GM19467 (cell line): ENCODE results near the gene TBC1D23.
"Not testable (repeated sequence)": the region's sequence is repeated elsewhere in the genome, so short reads cannot be mapped to it uniquely, and the experiment has no call there.

ENCODE experiments used
- ATAC-seq: cut with Tn5 transposase; IDR thresholded peaks from one replicate; pipeline ENCODE4 v1.9.1; 2021; ENCODE audit warnings: mild to moderate bottlenecking, moderate library complexity; ENCODE audit not compliant: unreplicated experiment

The TBC1D23 gene

DNA sequence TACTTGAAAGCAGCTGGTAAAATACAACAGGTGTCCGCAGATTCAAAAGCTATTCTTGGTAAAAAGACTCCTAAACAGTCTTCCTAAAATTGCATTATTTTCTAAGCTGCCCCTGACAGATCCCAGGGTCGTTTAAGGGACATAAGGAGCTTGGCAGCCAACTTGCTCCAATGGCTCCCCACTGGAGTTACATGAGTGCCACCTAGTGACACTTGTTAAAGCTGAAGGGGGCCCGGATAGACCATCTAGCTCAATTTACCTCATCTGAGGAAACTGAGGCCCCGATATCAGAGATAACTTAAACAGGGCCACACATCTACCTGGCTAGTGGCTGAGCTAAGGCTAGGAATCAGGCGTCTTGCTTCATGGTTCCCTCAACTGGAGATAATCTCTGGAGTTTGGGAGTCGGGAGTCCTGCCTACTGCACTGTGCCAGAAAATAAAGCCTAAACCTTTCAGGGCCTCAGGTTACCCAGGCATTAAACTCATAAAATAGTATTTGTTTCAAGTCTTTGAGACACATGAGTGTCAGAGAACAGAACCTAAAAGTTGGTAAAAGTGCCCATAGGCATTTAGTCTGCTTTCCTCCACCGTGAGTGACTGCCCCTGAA, 6.5 kb upstream of the TBC1D23 start:
- ATAC-seq = no peak

- ATAC-seq = no peak
Measured at GRCh38 chr3:100256731-100257151, 4.1 kb upstream of the TBC1D23 start.

DNA sequence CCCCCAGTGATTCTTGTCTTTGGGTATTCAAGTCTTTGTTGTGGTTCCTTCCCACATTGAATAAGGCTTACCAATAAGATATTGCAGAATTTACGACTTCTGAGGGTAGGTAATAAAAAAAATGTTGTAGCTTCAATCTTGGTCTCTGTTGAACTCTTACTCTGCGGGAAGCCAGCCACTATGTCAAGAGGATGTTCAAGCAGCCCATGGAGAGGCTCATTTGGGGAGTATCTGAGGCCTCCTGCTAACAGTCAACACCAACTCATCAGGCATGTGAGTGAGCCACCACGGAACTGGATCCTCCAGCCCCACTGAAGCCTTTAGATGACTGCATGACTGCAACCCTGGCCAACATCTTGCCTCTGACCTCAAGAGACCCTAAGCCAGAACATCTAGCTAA, 3.2 kb upstream of the TBC1D23 start:
- no peak for ATAC-seq

DNA sequence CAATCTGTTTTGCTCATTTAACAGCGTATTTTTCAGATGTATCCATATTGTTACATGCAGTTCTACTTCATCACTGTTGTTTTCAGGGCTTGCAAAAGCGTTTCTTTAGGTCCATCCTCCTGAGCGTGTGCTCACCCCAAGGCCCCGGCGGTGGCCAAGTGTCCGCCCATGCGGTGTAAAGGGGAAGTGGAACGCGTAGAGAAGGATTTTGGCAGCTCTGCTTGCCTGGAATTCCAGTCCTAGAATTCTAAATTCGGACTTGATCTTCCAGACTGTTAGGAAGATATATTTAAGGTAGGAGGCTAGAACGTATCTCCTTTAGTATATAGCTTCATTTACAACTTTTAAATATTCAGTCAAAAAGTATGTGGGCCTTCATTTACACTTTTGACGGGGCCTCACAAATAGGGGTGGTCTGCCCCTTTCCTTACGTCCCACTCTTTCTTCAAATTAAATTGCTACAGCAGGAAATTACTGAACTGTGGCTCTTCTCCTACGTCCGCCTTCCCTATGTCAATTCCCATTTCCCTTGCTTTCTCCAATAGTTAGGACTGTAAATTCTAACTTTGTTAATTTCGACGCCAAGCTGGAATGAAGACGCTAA, 609 bp upstream of the TBC1D23 start:
- no peak for ATAC-seq

GRCh38 chr3:100261485-100261903, 702 bp downstream of the TBC1D23 start:
- no peak for ATAC-seq

GRCh38 chr3:100262925-100263324, 2.1 kb downstream of the TBC1D23 start:
- not testable (repeated sequence) for ATAC-seq

DNA sequence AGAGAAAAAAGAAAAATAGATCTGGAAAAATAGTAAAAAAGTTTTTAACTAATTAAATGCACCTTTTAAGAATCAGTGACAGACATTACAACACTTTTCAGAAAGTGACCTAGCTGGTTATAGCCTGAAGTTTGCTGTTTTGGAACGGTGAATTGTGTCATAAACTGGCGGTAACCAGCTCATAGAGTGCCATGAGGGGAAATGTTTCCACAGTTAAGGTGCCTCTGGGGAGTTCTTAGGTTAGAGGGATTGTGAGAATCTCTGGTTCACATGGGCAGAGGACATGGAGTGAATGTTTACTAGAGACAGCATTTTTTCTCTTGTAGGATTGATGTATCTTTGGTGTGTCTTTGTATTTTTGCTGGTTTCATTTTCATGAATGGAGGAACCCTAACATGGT, 2.8 kb downstream of the TBC1D23 start:
- ATAC-seq = no peak

DNA sequence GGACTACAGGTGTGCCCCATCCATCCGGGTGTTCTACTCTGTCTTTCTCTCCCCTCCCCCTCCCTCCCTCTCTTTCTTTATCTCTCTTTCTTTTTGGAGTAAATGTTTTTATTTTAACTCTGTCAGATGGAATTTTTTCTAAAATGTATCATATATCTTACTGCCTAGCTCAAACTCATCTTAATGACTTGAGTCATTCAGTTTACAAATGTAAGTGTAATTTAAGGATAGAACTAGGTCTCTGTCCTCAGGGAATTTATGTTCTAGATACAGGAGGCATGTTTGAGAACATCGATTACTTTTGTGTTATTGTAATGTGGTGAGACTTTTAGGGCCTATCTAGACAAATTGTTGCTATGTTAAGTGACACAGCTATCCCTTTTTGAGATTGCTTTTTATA, 3.5 kb downstream of the TBC1D23 start:
- ATAC-seq = no peak

- no peak for ATAC-seq
Measured at GRCh38 chr3:100265016-100265415, 4.2 kb downstream of the TBC1D23 start.

- no peak for ATAC-seq
Measured at GRCh38 chr3:100266531-100266930, 5.7 kb downstream of the TBC1D23 start.

GRCh38 chr3:100268156-100268555, 7.4 kb downstream of the TBC1D23 start:
- no peak for ATAC-seq

DNA sequence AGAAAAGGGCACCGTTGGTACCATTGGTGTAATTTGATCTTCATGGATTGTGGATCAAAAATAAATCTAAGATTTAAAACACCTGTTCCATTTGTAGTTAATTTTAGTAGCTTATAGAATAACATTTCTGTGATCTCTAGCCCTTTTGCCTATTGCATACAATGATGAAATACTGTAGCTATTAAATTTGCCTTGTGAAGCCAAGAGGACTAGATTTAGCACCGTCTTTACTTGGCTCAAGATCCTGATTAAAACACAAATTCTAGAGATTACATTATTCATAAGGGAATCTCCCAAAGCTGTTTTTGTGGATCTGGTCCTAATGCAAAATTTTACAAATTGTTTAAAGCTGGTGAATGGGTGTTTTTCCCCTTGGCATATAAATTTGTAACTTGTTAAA, 8.2 kb downstream of the TBC1D23 start:
- no peak for ATAC-seq

- ATAC-seq = no peak
Measured at GRCh38 chr3:100269410-100270214, 8.8 kb downstream of the TBC1D23 start.

DNA sequence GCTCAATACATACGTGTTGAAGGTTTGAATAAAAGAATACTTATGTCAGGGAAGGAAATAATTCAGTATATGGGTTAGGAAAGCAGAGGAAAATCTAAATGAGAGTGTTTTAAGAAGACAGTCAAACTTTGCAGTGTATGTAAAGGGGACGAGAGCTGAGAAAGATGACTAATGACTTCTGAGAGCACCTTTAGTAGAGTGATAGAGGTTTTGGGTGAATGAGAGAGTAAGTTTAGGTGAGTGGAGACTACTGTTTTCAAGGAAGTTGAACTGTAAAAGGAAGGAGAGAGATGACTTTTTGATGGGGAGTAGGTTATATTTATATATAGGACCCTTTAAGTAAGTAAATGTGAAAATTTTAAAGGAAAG, 9.4 kb downstream of the TBC1D23 start:
- no peak for ATAC-seq

DNA sequence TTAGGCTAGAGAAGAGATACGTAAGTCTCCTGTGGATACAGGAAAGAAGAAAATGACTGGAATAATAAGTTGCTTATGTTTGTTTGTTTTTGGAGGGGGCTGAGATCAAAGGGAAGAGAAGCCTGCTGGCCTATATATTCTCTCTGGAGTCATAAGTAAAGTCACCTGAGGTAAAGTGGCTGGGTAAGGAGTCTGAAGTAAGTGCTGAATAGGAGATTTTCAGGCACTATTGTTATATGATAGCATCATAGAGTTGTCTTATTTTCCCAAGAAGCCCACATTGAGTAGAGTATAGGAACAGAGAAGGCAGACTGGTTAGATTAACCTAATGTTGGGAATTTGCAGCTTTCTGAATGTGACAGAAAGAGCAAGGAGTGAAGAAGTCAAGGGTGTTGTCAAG, 10.7 kb downstream of the TBC1D23 start:
- ATAC-seq = no peak

DNA sequence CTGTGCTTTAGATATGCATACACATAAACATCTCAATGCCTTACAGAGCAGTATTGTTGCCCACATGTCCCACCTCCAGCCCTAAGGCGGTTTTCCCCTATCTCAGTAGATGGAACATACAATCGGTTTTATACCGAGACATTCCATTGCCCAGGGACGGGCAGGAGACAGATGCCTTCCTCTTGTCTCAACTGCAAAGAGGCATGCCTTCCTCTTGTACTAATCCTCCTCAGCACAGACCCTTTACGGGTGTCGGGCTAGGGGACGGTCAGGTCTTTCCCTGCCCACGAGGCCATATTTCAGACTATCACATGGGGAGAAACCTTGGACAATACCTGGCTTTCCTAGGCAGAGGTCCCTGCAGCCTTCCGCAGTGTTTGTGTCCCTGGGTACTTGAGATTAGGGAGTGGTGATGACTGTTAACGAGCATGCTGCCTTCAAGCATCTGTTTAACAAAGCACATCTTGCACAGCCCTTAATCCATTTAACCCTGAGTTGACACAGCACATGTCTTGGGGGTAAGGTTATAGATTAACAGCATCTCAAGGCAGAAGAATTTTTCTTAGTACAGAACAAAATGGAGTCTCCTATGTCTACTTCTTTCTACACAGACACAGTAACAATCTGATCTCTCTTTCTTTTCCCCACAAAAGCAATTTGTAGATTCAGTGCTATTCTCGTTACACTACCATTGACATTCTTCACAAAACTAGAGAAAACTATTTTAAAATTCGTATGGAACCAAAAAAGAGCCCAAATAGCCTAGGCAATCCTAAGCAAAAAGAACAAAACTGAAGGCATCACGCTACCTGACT, 12.2 kb downstream of the TBC1D23 start:
- ATAC-seq = not testable (repeated sequence)

GRCh38 chr3:100274361-100274760, 13.6 kb downstream of the TBC1D23 start:
- ATAC-seq = no peak

GRCh38 chr3:100277255-100277800, 16.5 kb downstream of the TBC1D23 start:
- no peak for ATAC-seq

GRCh38 chr3:100278910-100279309, 18.1 kb downstream of the TBC1D23 start:
- no peak for ATAC-seq

- ATAC-seq = no peak
Measured at GRCh38 chr3:100288288-100288894, 27.6 kb downstream of the TBC1D23 start.

- no peak for ATAC-seq
Measured at GRCh38 chr3:100289339-100289738, 28.5 kb downstream of the TBC1D23 start.
